HT1080 (cell line): ENCODE measurements around the gene TMEM132D. TPM values are rescaled to one million over a fixed set of nuclear protein-coding genes. Genes with fewer than 3 reads are reported as not detected.

Source experiments
- DNase-seq: peaks from one replicate; pipeline ENCODE4 v3.0.0-alpha.2; 2015; ENCODE audit warnings: low read depth
- total RNA-seq: library from RNA; depleted of rRNA; stranded (reverse); fragments of >200 nt; shearing (Covaris generic); gene quantifications from 2 replicates; pipeline ENCODE4 v1.2.3, GENCODE V29; 2014

TMEM132D gene
- total RNA-seq, 1 experiment from 2014 or later = 2.7 TPM

DNA sequence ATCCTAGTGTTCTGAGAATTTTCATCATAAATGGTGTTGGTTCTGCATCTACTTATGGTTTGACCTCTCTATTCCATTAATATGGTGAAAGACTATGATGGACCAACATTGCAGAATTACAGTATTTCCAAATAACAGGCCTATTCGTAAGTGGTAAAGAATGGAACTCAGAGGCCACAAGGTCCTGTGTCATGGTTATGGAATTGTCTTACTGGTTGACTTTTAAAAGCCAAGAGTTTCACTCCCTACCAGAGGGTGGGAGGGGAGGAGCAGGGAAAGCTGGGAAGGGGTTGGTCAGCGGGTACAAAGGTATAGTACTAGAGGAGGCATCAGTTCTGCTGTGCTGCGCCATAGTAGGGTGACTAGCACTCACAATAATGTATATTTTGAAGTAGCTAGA, 153.4 kb downstream of the TMEM132D start:
- peak; percentile 10 for DNase-seq

GRCh38 chr12:129746318-129746717, 157.5 kb downstream of the TMEM132D start:
- DNase-seq = no peak

DNA sequence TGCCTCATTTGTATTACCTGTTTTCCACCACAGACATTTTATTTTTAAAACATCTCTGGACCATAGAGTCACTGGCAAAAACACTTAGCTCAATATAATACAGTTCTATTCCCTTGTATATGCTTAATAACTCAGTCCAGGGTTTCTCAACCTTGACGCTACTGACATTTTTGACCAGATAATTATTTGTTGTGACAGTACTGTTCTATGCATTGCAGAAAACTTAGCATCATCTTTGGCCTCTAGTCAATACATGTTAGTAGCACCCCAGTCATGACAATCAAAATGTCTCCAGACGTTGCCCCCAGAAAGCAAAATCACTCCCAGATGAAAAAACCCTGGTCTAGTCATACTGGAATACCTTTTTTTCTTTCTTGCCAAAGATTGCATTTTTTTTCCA, 174.7 kb downstream of the TMEM132D start:
- DNase-seq = no peak

DNA sequence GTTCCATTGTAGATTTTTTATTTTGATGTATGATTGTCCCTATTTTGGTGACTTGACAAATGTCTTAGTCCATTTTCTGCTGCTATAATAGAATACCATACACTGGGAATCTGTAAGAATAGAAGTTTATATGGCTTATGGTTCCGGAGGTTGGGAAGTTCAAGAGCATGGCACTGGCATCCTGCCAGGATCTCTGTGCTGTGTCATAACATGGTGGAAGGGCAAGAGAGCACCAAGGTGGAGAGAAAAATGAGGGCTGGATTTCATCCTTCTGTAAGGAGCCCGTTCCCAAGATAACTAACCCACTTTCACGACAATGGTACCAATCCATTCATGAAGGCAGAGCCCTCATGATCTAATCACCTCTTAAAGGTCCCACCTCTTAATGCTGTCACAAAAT, 176.7 kb downstream of the TMEM132D start:
- no peak for DNase-seq

GRCh38 chr12:129723260-129723659, 180.6 kb downstream of the TMEM132D start:
- DNase-seq = no peak

- no peak for DNase-seq
Observed at GRCh38 chr12:129720618-129721017, 183.2 kb downstream of the TMEM132D start.

DNA sequence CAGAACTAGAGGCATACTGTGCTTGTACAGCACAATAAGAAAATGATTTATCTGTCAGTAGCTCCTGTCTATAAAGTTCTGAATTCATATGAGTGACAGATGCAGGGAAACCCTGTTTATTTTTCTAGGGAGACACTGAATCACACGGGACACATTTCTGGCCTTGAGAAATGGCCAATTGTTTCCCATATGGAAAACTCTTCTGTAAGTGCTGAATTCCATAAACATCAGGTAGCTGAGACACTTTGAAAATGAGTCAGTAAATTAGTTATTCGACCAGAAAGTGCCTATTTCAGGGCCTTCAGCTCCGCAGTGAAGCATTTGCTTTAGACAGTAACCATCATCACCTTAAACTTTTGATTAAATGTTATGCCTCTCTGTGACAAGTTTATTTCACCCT, 184.4 kb downstream of the TMEM132D start:
- peak; percentile 50 for DNase-seq

- DNase-seq = no peak
Observed at GRCh38 chr12:129717438-129717837, 186.4 kb downstream of the TMEM132D start.

DNA sequence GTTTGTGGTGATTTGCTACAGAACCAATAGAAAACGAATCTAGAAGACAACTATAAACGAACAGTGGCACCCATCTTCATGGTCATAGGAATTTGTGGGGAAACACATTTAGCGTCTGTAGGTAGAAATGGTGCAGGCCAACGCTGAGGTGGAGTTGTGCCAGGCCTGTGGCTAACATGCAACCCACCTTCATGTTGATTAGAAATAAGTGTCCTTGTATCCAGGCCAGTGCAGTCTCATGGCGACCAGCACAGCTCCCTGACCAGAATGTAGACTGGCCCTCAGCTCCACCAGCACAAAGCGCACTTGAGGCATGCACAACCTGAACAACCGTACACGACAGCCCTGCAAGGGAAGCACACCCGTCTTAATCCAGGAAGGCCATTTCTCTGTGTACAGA, 187.0 kb downstream of the TMEM132D start:
- DNase-seq = no peak

GRCh38 chr12:129706716-129707115, 197.1 kb downstream of the TMEM132D start:
- no peak for DNase-seq

GRCh38 chr12:129704232-129704830, 199.5 kb downstream of the TMEM132D start:
- peak; percentile 26 for DNase-seq

GRCh38 chr12:129701631-129702101, 202.2 kb downstream of the TMEM132D start:
- DNase-seq = no peak

DNA sequence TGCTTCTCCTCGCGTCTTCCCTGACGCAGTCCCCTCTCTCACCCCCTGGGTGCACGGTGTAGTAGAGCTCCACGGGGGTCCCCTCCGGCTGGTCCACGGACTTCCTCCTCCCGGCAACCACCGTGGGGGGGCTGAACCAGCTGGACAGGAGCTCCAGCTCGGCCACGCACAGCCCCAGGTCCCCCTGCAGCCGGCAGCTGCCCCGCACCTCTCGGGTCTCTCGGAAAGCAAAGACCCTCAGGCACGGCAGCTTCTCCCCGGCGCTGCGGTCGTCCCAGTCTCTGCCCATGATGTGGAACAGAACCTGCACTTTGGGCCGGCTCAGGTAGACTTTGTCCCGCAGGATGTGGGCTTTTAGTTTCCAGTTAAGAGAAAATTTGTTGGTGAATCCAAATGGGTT, 203.8 kb downstream of the TMEM132D start:
- DNase-seq = no peak

GRCh38 chr12:129696926-129697325, 206.9 kb downstream of the TMEM132D start:
- DNase-seq = peak; percentile 69

GRCh38 chr12:129696405-129696804, 207.4 kb downstream of the TMEM132D start:
- DNase-seq = no peak

DNA sequence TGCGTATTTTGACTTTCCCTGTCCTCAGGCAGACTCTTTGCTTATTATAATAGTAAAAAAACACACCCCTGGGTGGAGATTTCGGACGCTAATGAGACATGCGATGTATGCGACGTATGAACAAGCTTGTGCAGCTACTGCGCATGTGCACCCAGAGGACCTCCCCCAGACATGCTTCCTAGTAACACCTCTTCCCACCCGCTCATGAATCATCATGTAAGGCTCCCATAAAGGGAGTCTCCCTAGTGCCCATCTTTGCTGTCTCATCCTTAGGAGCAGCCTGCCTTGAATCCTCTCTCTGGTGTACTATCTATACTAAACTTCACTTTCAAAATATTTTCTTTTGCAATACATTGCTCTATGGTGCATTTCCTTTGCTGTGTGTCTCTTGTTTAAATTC, 210.1 kb downstream of the TMEM132D start:
- DNase-seq = peak; percentile 92

- DNase-seq = no peak
Observed at GRCh38 chr12:129687731-129688130, 216.1 kb downstream of the TMEM132D start.

GRCh38 chr12:129681830-129682229, 222.0 kb downstream of the TMEM132D start:
- no peak for DNase-seq

DNA sequence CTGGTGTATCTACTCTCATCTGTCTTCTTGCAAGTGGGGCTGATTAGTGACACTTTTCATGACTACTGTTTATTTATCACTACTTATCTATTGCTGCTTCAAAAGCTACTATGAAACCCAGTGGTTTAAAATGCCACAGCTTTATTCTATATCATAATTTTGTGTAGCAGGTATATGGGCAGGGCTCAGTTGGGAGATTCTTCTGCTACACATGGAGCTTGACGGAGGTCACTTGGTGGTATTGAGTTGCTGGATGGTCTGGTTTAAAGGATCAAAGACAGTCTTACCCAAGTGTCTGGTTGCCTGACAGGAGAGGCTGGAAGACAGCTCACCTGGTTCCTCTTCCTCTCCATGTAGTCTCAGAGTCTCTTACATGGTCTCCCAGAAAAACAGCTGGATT, 222.7 kb downstream of the TMEM132D start:
- no peak for DNase-seq

- no peak for DNase-seq
Observed at GRCh38 chr12:129676411-129676810, 227.4 kb downstream of the TMEM132D start.

DNA sequence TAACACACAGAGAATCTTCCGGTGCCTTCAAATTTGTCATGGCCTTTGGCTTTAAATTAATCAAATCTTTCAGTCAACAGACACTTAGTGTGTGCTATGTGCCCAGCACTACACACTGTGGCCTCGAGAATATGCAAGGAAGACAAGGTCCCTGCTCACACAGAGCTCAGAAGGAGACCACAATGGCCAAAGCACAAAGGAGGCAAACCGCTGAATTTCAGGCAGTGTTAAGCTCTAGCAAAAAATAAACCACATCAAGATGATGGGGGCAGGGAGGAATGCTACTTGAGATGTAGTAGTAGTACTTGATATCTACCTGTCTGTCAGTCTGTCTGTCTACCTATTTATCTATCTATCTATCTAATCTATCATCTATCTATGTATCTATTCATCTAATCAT, 227.9 kb downstream of the TMEM132D start:
- no peak for DNase-seq

- no peak for DNase-seq
Observed at GRCh38 chr12:129675496-129675895, 228.3 kb downstream of the TMEM132D start.

DNA sequence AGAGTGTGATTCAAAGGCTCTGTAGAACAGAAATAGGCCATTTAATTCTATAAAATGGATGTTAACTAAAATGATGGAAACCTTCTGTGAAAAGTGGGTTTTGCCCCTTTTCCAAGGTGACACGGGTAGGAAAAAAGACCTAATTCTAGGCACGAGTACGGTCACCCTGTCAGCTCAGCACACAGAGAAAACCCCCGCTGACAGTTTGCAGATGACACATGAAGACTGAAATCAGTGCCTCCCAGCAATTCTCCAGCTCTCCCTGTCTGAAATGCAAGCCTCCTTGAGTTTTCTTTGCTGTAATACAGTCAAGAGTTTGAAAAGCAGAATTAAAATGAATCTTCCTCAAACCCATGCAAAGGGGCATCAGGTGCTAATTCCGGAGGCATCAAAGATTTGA, 230.0 kb downstream of the TMEM132D start:
- no peak for DNase-seq

GRCh38 chr12:129672110-129672509, 231.7 kb downstream of the TMEM132D start:
- no peak for DNase-seq
